ENCODE measurements around the gene COL5A1.

The COL5A1 gene

GRCh38 chr9:134852906-134853654 is 211.5 kb downstream of the COL5A1 start:
- ATAC-seq: no peak; the same call in 2 of the 3 replicates
- no peak for TF ChIP-seq POU6F1 (CRISPR knock-in tag; IDR thresholded peaks at IDR 0.05; ENCODE audit: borderline replicate concordance, low read depth)
- TF ChIP-seq SNAI2 (CRISPR knock-in tag; IDR thresholded peaks at IDR 0.05): no peak
- no peak for TF ChIP-seq ZNF70 (CRISPR knock-in tag; IDR thresholded peaks at IDR 0.05)
- TF ChIP-seq ZNF8 (CRISPR knock-in tag; IDR thresholded peaks at IDR 0.05): no peak
- TF ChIP-seq ZFP3 (CRISPR knock-in tag; IDR thresholded peaks at IDR 0.05): no peak
- no peak for TF ChIP-seq ZFP30 (CRISPR knock-in tag; IDR thresholded peaks at IDR 0.05)
- TF ChIP-seq CSRNP3 (CRISPR knock-in tag; IDR thresholded peaks at IDR 0.05): no peak
- no peak for TF ChIP-seq BACH2 (CRISPR knock-in tag; IDR thresholded peaks at IDR 0.05; ENCODE audit: borderline replicate concordance)
- no peak for TF ChIP-seq PPARA (CRISPR knock-in tag; IDR thresholded peaks at IDR 0.05; ENCODE audit: borderline replicate concordance)
- TF ChIP-seq TSHZ2 (CRISPR knock-in tag; IDR thresholded peaks at IDR 0.05): no peak
- no peak for TF ChIP-seq ZNF565 (CRISPR knock-in tag; conservative IDR thresholded peaks at IDR 0.05; ENCODE audit: low read depth)
- TF ChIP-seq ISL1 (CRISPR knock-in tag; IDR thresholded peaks at IDR 0.05): no peak
- no peak for TF ChIP-seq GLIS3 (CRISPR knock-in tag; IDR thresholded peaks at IDR 0.05)
- no peak for TF ChIP-seq PATZ1 (CRISPR knock-in tag; IDR thresholded peaks at IDR 0.05; ENCODE audit: borderline replicate concordance)
- TF ChIP-seq TCF4 (CRISPR knock-in tag; IDR thresholded peaks at IDR 0.05; ENCODE audit: borderline replicate concordance): no peak
- no peak for TF ChIP-seq TOX (CRISPR knock-in tag; IDR thresholded peaks at IDR 0.05; ENCODE audit: borderline replicate concordance)
- no peak for TF ChIP-seq ESRRG (CRISPR knock-in tag; IDR thresholded peaks at IDR 0.05)
- TF ChIP-seq CREB5 (CRISPR knock-in tag; IDR thresholded peaks at IDR 0.05; ENCODE audit: low read depth): no peak

- TF ChIP-seq PPARA (CRISPR knock-in tag; IDR thresholded peaks at IDR 0.05; ENCODE audit: borderline replicate concordance) (no peak), GLIS3 (CRISPR knock-in tag; IDR thresholded peaks at IDR 0.05) (no peak), BACH2 (CRISPR knock-in tag; IDR thresholded peaks at IDR 0.05; ENCODE audit: borderline replicate concordance) (no peak), TCF4 (CRISPR knock-in tag; IDR thresholded peaks at IDR 0.05; ENCODE audit: borderline replicate concordance) (no peak)
- no peak for ATAC-seq
These were observed 212.3 kb downstream of the COL5A1 start for GRCh38 chr9:134853893-134854292.

- no peak for ATAC-seq
- TF ChIP-seq ZFP3 (CRISPR knock-in tag; IDR thresholded peaks at IDR 0.05) (no peak), ZNF565 (CRISPR knock-in tag; conservative IDR thresholded peaks at IDR 0.05; ENCODE audit: low read depth) (no peak), BACH2 (CRISPR knock-in tag; IDR thresholded peaks at IDR 0.05; ENCODE audit: borderline replicate concordance) (no peak), TOX (CRISPR knock-in tag; IDR thresholded peaks at IDR 0.05; ENCODE audit: borderline replicate concordance) (no peak), ESRRG (CRISPR knock-in tag; IDR thresholded peaks at IDR 0.05) (no peak), POU6F1 (CRISPR knock-in tag; IDR thresholded peaks at IDR 0.05; ENCODE audit: borderline replicate concordance, low read depth) (no peak), CSRNP3 (CRISPR knock-in tag; IDR thresholded peaks at IDR 0.05) (no peak), ISL1 (CRISPR knock-in tag; IDR thresholded peaks at IDR 0.05) (no peak), ZFP30 (CRISPR knock-in tag; IDR thresholded peaks at IDR 0.05) (no peak), CREB5 (CRISPR knock-in tag; IDR thresholded peaks at IDR 0.05; ENCODE audit: low read depth) (no peak), ZNF8 (CRISPR knock-in tag; IDR thresholded peaks at IDR 0.05) (no peak), ZNF70 (CRISPR knock-in tag; IDR thresholded peaks at IDR 0.05) (no peak), ARNTL (CRISPR knock-in tag; IDR thresholded peaks at IDR 0.05; ENCODE audit: borderline replicate concordance, low read depth) (no peak), CSDC2 (CRISPR knock-in tag; IDR thresholded peaks at IDR 0.05) (no peak), RARB (CRISPR knock-in tag; IDR thresholded peaks at IDR 0.05) (no peak)
These were observed 213.0 kb downstream of the COL5A1 start for GRCh38 chr9:134854541-134854981.

All from SK-N-SH treated with all-trans-retinoic acid at 6 μM for 48 hours (cell line).